NCI-H2196 (cell line): ENCODE measurements around the gene UNC119B.
A peak's percentile ranks its signal among the peaks of the same experiment; 100 is the strongest.

Experiments
- DNase-seq: peaks from one replicate; lab custom pipeline; 2025; ENCODE audit not compliant: unreplicated experiment; lab: John Stamatoyannopoulos, UW

Gene UNC119B

GRCh38 chr12:120687578-120688289 lies 22.5 kb upstream of the UNC119B start:
- DNase-seq = no peak

GRCh38 chr12:120688527-120689071 lies 21.7 kb upstream of the UNC119B start:
- DNase-seq = no peak

GRCh38 chr12:120689397-120690082 lies 20.7 kb upstream of the UNC119B start:
- DNase-seq = no peak

GRCh38 chr12:120690083-120690450 lies 20.2 kb upstream of the UNC119B start:
- no peak for DNase-seq

GRCh38 chr12:120690978-120691377 lies 19.3 kb upstream of the UNC119B start:
- no peak for DNase-seq

GRCh38 chr12:120692524-120693033 lies 17.7 kb upstream of the UNC119B start:
- DNase-seq = no peak

- DNase-seq = no peak
Observed at GRCh38 chr12:120693848-120694247, 16.4 kb upstream of the UNC119B start.

- DNase-seq = no peak
Observed at GRCh38 chr12:120696626-120697025, 13.6 kb upstream of the UNC119B start.

GRCh38 chr12:120697344-120697743 lies 12.9 kb upstream of the UNC119B start:
- DNase-seq = no peak

GRCh38 chr12:120698665-120699064 lies 11.6 kb upstream of the UNC119B start:
- no peak for DNase-seq

- no peak for DNase-seq
Observed at GRCh38 chr12:120699553-120699952, 10.7 kb upstream of the UNC119B start.

- no peak for DNase-seq
Observed at GRCh38 chr12:120700886-120701285, 9.4 kb upstream of the UNC119B start.

- peak; percentile 43 for DNase-seq
Observed at GRCh38 chr12:120702637-120703036, 7.6 kb upstream of the UNC119B start.

- no peak for DNase-seq
Observed at GRCh38 chr12:120703311-120703942, 6.8 kb upstream of the UNC119B start.

- peak; percentile 34 for DNase-seq
Observed at GRCh38 chr12:120705618-120706017, 4.6 kb upstream of the UNC119B start.

- DNase-seq = no peak
Observed at GRCh38 chr12:120706029-120706428, 4.2 kb upstream of the UNC119B start.

GRCh38 chr12:120708651-120709050 lies 1.6 kb upstream of the UNC119B start:
- DNase-seq = no peak

- no peak for DNase-seq
Observed at GRCh38 chr12:120710805-120711296, 593 bp downstream of the UNC119B start.

- no peak for DNase-seq
Observed at GRCh38 chr12:120711411-120711810, 1.2 kb downstream of the UNC119B start.

- no peak for DNase-seq
Observed at GRCh38 chr12:120712610-120713009, 2.4 kb downstream of the UNC119B start.

- peak; percentile 86 for DNase-seq
Observed at GRCh38 chr12:120713861-120714482, 3.7 kb downstream of the UNC119B start.
